GM21526 (cell line): ENCODE data around the gene MMP10.
"Not testable (repeated sequence)": the region's sequence is repeated elsewhere in the genome, so short reads cannot be mapped to it uniquely, and the experiment has no call there.

Experiments
- ATAC-seq: cut with Tn5 transposase; IDR thresholded peaks from one replicate; pipeline ENCODE4 v1.9.1; 2021; ENCODE audit warnings: moderate library complexity; ENCODE audit not compliant: unreplicated experiment, low FRiP score

The MMP10 gene

GRCh38 chr11:102730944-102731343 lies 49.5 kb downstream of the MMP10 start:
- not testable (repeated sequence) for ATAC-seq

DNA sequence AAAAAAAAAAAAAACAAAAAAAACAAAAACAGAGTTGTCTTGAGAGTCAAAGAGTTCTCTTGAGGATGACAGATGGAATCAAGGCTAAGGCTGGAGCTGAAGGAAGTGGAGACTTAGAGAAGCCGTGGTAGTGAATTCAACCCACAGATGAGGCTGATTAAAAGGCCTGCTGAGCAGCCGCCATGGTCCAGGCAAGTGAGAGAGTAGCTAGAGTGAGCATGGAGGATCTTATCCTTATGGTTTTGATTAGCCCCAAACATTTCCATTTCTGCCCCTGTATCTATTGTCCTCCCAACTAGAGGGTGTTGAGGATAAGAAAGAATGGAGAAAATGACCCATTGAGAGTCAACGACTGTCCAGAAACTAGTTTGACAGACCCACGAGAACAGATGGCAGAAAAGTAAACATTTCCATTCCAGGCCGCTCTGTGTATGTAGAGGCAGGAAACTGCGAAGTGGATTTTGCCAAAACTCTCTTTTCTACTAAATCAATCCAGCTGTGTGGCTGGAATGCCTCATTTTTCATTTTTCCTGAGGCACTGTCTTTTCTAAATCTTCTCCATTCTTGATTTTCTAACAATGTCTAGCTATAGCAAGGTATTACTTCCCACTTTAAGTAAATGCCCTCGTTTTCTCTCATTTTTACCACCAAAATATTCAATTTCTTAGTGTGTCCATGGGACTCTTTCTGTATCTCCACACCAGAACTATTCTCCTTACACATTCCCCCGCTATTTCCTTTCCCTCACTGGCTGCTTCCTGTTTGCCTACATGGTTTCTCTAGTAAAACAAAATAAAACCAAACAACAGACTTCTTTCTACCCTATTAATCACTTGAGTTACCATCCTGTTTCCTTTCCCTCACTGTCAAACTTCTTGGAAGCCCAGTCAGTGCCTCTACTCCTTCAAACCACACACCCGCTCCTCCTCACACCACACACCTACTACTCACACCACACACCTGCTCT lies 50.3 kb downstream of the MMP10 start:
- ATAC-seq = no peak

DNA sequence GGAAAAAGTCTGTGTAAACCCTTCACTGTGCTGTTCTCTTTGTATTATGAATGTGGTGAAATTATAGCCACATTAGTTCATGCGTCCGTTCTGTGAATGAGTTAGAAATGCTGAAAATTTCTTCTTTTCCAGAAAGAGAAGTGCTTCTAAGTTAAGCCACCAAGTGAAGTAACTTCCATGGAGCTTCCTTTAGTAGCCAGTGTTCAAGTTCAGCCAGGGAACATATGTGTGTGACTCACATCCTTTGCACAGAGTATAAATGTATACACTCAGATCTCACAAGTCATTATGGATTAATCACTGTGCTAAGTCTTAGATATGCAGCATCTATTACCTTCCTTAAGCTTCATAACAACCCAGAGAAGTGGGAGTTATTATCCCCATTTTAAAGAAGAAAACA lies 52.5 kb downstream of the MMP10 start:
- no peak for ATAC-seq

DNA sequence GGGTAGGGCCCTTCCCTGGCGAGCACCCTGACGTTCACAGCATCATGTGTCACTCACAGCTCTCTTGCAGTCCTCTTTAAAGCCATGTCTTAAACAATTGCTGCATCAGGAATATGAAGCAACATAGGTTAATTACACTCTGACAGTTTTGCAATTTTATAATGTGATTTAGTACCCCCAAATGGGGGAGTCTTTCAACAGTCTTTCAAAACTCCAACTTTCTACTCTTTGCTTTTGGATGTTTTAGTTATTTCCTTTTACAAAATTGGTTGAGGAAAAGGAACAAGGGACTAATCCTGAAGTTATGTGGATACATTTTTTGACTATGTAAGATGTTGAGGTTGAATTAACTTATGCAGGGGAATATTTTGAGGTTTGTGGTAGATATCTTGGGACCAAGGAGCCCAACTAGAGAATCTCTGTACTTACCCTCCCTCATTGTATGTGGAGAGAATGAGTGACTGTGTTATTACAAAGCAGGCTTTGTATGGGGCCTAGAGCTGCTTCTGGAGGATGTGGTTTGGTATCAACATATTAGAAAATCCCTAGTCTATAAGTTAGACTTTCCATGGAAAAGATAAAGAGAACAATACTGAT lies 55.4 kb downstream of the MMP10 start, which contains the start of gene MMP8:
Gene MMP8, minus strand, starts transcription at position 51 of the 597 bp plus-strand sequence. CDS start 99 bp downstream, outside the sequence.
- ATAC-seq = no peak

GRCh38 chr11:102722821-102723220 lies 57.6 kb downstream of the MMP10 start:
- no peak for ATAC-seq
